Smooth muscle cell (in vitro differentiated cells): ENCODE measurements around the gene NMRAL1. TPM values are rescaled to one million over a fixed set of nuclear protein-coding genes. Genes with fewer than 3 reads are reported as not detected.

Source experiments
- DNase-seq: peaks from one replicate; lab custom pipeline; 2025; ENCODE audit not compliant: unreplicated experiment; lab: John Stamatoyannopoulos, UW
- H2AFZ ChIP-seq: fragments of 200-600 bp; sonication (generic); 2 replicates; pipeline ENCODE4 v1.6.0; 2016; ENCODE audit warnings: antibody characterized with exemption, low read depth, mild to moderate bottlenecking
- H3F3A ChIP-seq: fragments of 200-600 bp; sonication (generic); 2 replicates; pipeline ENCODE4 v1.6.0; 2017; ENCODE audit warnings: antibody characterized with exemption, low read depth
- H3K27ac ChIP-seq: fragments of 200-600 bp; sonication (generic); 2 replicates; pipeline ENCODE4 v1.5.1; 2016; ENCODE audit warnings: low read depth, mild to moderate bottlenecking
- H3K27me3 ChIP-seq: fragments of 200-600 bp; sonication (generic); 2 replicates; pipeline ENCODE4 v1.6.1; 2016; ENCODE audit warnings: low read depth, mild to moderate bottlenecking
- H3K36me3 ChIP-seq: fragments of 200-600 bp; sonication (generic); 2 replicates; pipeline ENCODE4 v1.5.1; 2016; ENCODE audit warnings: low read depth
- H3K4me1 ChIP-seq: fragments of 200-600 bp; sonication (generic); 2 replicates; pipeline ENCODE4 v1.5.1; 2016; ENCODE audit warnings: low read depth
- H3K4me2 ChIP-seq: fragments of 200-600 bp; sonication (generic); 2 replicates; pipeline ENCODE4 v1.6.0; 2016; ENCODE audit warnings: mild to moderate bottlenecking
- H3K4me3 ChIP-seq: fragments of 200-600 bp; sonication (generic); 2 replicates; pipeline ENCODE4 v1.5.1; 2016; ENCODE audit warnings: mild to moderate bottlenecking
- H3K79me2 ChIP-seq: fragments of 200-600 bp; sonication (generic); 2 replicates; pipeline ENCODE4 v1.6.0; 2016; ENCODE audit warnings: low read depth, mild to moderate bottlenecking
- H3K9ac ChIP-seq: fragments of 200-600 bp; sonication (generic); 2 replicates; pipeline ENCODE4 v1.6.0; 2016; ENCODE audit warnings: low read depth
- H3K9me3 ChIP-seq: fragments of 200-600 bp; sonication (generic); replicated peaks from 2 replicates; pipeline ENCODE4 v1.5.1; 2016; ENCODE audit warnings: low read depth
- H4K20me1 ChIP-seq: fragments of 200-600 bp; sonication (generic); 2 replicates; pipeline ENCODE4 v1.6.0; 2016; ENCODE audit warnings: low read depth
- WGBS: methylation state at CpG from one replicate; pipeline ENCODE4 v1.1.7; 2016; ENCODE audit warnings: low lambda C conversion rate; 5-methylcytosine and 5-hydroxymethylcytosine counted together
- polyA plus RNA-seq: library from polyadenylated mRNA; unstranded; fragments of >200 nt; fragmentation: Nextera tagmentation; extraction: Ambion mirVana; gene quantifications from 2 replicates; pipeline ENCODE4 v1.2.1, GENCODE V29; 2016
- total RNA-seq: library from RNA; depleted of rRNA; stranded (reverse); fragments of >200 nt; gene quantifications from 2 replicates; pipeline ENCODE4 v1.2.3, GENCODE V29; 2014
- TF ChIP-seq, protein P1 (sequence below): fragments of 200-600 bp; sonication (generic); IDR thresholded peaks from 2 replicates; pipeline ENCODE4 v1.5.1; 2017; ENCODE audit warnings: borderline replicate concordance, mild to moderate bottlenecking, antibody characterized with exemption; ENCODE audit not compliant: insufficient read depth, poor library complexity, severe bottlenecking

NMRAL1 gene
- total and polyA plus RNA-seq, 2 experiments from 2014 or later: 27.1 to 51.8 TPM

- peaks cover 4% of the 10 kb centered on the region for H3F3A ChIP-seq
- no peak overlapping the region for H3K4me3 ChIP-seq
- no peak overlapping the region for H3K9ac ChIP-seq
- WGBS: 76% methylated on average over 7 of the region's 7 CpGs
- peaks cover 12% of the 10 kb centered on the region for H4K20me1 ChIP-seq
- H3K27ac ChIP-seq: no peak overlapping the region
- no peak overlapping the region for H3K4me2 ChIP-seq
- H3K4me1 ChIP-seq: peaks cover 1% of the 10 kb centered on the region
- H3K27me3 ChIP-seq: no peaks in the 10 kb centered on the region
- H2AFZ ChIP-seq: no peak overlapping the region
- H3K9me3 ChIP-seq: no peaks in the 10 kb centered on the region
- DNase-seq: no peak
- TF ChIP-seq, protein P1, sequence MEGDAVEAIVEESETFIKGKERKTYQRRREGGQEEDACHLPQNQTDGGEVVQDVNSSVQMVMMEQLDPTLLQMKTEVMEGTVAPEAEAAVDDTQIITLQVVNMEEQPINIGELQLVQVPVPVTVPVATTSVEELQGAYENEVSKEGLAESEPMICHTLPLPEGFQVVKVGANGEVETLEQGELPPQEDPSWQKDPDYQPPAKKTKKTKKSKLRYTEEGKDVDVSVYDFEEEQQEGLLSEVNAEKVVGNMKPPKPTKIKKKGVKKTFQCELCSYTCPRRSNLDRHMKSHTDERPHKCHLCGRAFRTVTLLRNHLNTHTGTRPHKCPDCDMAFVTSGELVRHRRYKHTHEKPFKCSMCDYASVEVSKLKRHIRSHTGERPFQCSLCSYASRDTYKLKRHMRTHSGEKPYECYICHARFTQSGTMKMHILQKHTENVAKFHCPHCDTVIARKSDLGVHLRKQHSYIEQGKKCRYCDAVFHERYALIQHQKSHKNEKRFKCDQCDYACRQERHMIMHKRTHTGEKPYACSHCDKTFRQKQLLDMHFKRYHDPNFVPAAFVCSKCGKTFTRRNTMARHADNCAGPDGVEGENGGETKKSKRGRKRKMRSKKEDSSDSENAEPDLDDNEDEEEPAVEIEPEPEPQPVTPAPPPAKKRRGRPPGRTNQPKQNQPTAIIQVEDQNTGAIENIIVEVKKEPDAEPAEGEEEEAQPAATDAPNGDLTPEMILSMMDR: no peak
- H3K79me2 ChIP-seq: peaks cover 4% of the 10 kb centered on the region
- H3K36me3 ChIP-seq: no peaks in the 10 kb centered on the region
Observed at GRCh38 chr16:4419402-4419959, 54.9 kb downstream of the NMRAL1 start.

- H3K4me2 ChIP-seq: peak within 1 kb of the TSS; percentile 96
- peak; percentile 69 for DNase-seq
- H4K20me1 ChIP-seq: peaks cover 16% of the 10 kb centered on the region
- H3F3A ChIP-seq: peaks cover 4% of the 10 kb centered on the region
- H3K27ac ChIP-seq: no peak within 1 kb of the TSS
- no peaks in the 10 kb centered on the region for H3K4me1 ChIP-seq
- peak within 1 kb of the TSS; percentile 86 for H2AFZ ChIP-seq
- no peaks in the 10 kb centered on the region for H3K36me3 ChIP-seq
- H3K4me3 ChIP-seq: peak within 1 kb of the TSS; percentile 72
- no peaks in the 10 kb centered on the region for H3K9me3 ChIP-seq
- peak within 1 kb of the TSS; percentile 77 for H3K9ac ChIP-seq
- no peaks in the 10 kb centered on the region for H3K27me3 ChIP-seq
- WGBS: 2% methylated on average over 58 of the region's 92 CpGs
- peaks cover 10% of the 10 kb centered on the region for H3K79me2 ChIP-seq
- TF ChIP-seq, protein P1: no peak
Observed at GRCh38 chr16:4416200-4417032, 58.0 kb downstream of the NMRAL1 start, which contains the start of gene CORO7. CORO7 (minus strand) TSS chr16:4416596; CDS start chr16:4416518, 78 bp downstream.

GRCh38 chr16:4415538-4416199 lies 58.8 kb downstream of the NMRAL1 start:
- TF ChIP-seq, protein P1: no peak
- 9% methylated on average over 33 of the region's 44 CpGs for WGBS
- H3K4me3 ChIP-seq: peak overlapping the region; percentile 72
- no peak for DNase-seq
- peak overlapping the region; percentile 96 for H3K4me2 ChIP-seq
- H3K79me2 ChIP-seq: peaks cover 10% of the 10 kb centered on the region
- H3K27ac ChIP-seq: no peak overlapping the region
- H3K9me3 ChIP-seq: no peaks in the 10 kb centered on the region
- H4K20me1 ChIP-seq: peaks cover 16% of the 10 kb centered on the region
- H2AFZ ChIP-seq: peak overlapping the region; percentile 86
- H3K9ac ChIP-seq: peak overlapping the region; percentile 77
- H3K4me1 ChIP-seq: no peaks in the 10 kb centered on the region
- H3F3A ChIP-seq: peaks cover 4% of the 10 kb centered on the region
- H3K36me3 ChIP-seq: no peaks in the 10 kb centered on the region
- H3K27me3 ChIP-seq: no peaks in the 10 kb centered on the region
